ENCODE results near the gene MCM5.

GRCh38 chr22:35463231-35463933 lies 63.4 kb downstream of the MCM5 start:
- TF ChIP-seq CTCF (IDR thresholded peaks at IDR 0.05; ENCODE audit: insufficient read depth, low read depth, low read length) (no peak), EZH2 (IDR thresholded peaks at IDR 0.05; ENCODE audit: insufficient read depth, low read length) (no peak)
